MM.1S (cell line): ENCODE measurements around the gene LRP10.

Experiments
- CTCF ChIP-seq: fragments of 300-600 bp; sonication (generic); IDR thresholded peaks from 2 replicates; pipeline ENCODE4 v1.5.1; 2016; ENCODE audit warnings: antibody characterized with exemption, low read length, mixed read lengths
- EZH2 ChIP-seq: fragments of 300-600 bp; sonication (generic); optimal IDR thresholded peaks from 2 replicates; pipeline ENCODE3; 2017; ENCODE audit warnings: low read depth, mild to moderate bottlenecking, antibody characterized with exemption, low read length, mixed read lengths

GRCh38 chr14:22836301-22837113, 35.0 kb upstream of the LRP10 start, which contains the start of gene MMP14:
- TF ChIP-seq CTCF (no peak), EZH2 (no peak)
